HepG2 (cell line): ENCODE data around the gene CLCC1. TPM values are rescaled to one million over a fixed set of nuclear protein-coding genes. Genes with fewer than 3 reads are reported as not detected.
A peak's percentile ranks its signal among the peaks of the same experiment; 100 is the strongest.

ENCODE experiments used
- BHLHE40 ChIP-seq: IDR thresholded peaks from 2 replicates; pipeline ENCODE4 v1.6.1; 2011; ENCODE audit warnings: low read length, improper control_type of control experiment
- MAZ ChIP-seq, 2 experiments: sonication (generic) in 1 of 2; formaldehyde crosslinking in 1 of 2; IDR thresholded peaks; 2 replicates each; pipeline versions ENCODE4 v1.5.0 to v1.6.1; 2012 to 2020; ENCODE audit warnings: low read depth in 2 of 2, mild to moderate bottlenecking in 2 of 2, borderline replicate concordance in 1 of 2, improper control_type of control experiment in 1 of 2, low read length in 1 of 2, missing genetic modification reagents in 1 of 2, moderate library complexity in 1 of 2
- NR3C1 ChIP-seq: sonication (generic); formaldehyde crosslinking; IDR thresholded peaks from 2 replicates; pipeline ENCODE4 v1.4.0; 2020; ENCODE audit warnings: missing genetic modification reagents
- SOX6 ChIP-seq, 2 experiments: fragments of 450-650 bp in 1 of 2; sonication (generic) in 1 of 2; formaldehyde crosslinking in 1 of 2; IDR thresholded peaks; 2 replicates each; pipeline versions ENCODE4 v1.4.0 to v1.6.1; 2017 to 2020; ENCODE audit warnings: antibody characterized with exemption in 1 of 2, mild to moderate bottlenecking in 1 of 2, missing genetic modification reagents in 1 of 2
- SRSF9 ChIP-seq: fragments of 200-400 bp; formaldehyde crosslinking; IDR thresholded peaks from 2 replicates; pipeline ENCODE4 v1.6.1; 2018; ENCODE audit warnings: borderline replicate concordance, mild to moderate bottlenecking, low read depth, low read length; ENCODE audit not compliant: insufficient read depth, poor library complexity, severe bottlenecking
- ZMYM4 ChIP-seq: sonication (generic); formaldehyde crosslinking; IDR thresholded peaks from 2 replicates; pipeline ENCODE4 v1.8.1; 2023; ENCODE audit warnings: mild to moderate bottlenecking, missing genetic modification reagents
- ZNF644 ChIP-seq: IDR thresholded peaks from 2 replicates; pipeline ENCODE4 v1.6.1; 2016; ENCODE audit warnings: low read depth
- ZNF713 ChIP-seq: sonication (generic); formaldehyde crosslinking; IDR thresholded peaks from 2 replicates; pipeline ENCODE4 v1.4.0; 2020; ENCODE audit warnings: mild to moderate bottlenecking, missing genetic modification reagents
- ZNF720 ChIP-seq: sonication (generic); formaldehyde crosslinking; IDR thresholded peaks from 2 replicates; pipeline ENCODE4 v1.4.0; 2020; ENCODE audit warnings: missing genetic modification reagents
- polyA plus RNA-seq, 8 experiments: library from polyadenylated mRNA; depleted of rRNA in 3 of 8; stranded (reverse) in 7 of 8; unstranded in 1 of 8; fragments of >200 nt; fragmentation: Illumina TruSeq in 4 of 8; extraction: Trizol in 4 of 8; gene quantifications; 2 replicates each; pipeline versions ENCODE4 v1.2.1 to v1.2.3, GENCODE V29; 2011 to 2016; ENCODE audit warnings: low read depth in 4 of 8, missing spikeins in 1 of 8, mixed read lengths in 1 of 8; ENCODE audit not compliant: insufficient read depth in 1 of 8
- total RNA-seq, 5 experiments: library from RNA; depleted of rRNA; stranded (reverse); fragments of >200 nt; fragmentation: Illumina TruSeq; extraction: Trizol; gene quantifications; 2 replicates each; pipeline ENCODE4 v1.2.3, GENCODE V29; 2016; ENCODE audit warnings: low read depth in 1 of 5
- TF ChIP-seq, protein P1 (sequence below): sonication (generic); formaldehyde crosslinking; IDR thresholded peaks from 2 replicates; pipeline ENCODE4 v1.4.0; 2020; ENCODE audit warnings: missing genetic modification reagents
- TF ChIP-seq, protein P2 (sequence below): IDR thresholded peaks from 2 replicates; pipeline ENCODE4 v1.6.1; 2016; ENCODE audit warnings: control low read depth
- TF ChIP-seq, protein P3 (sequence below): IDR thresholded peaks from 2 replicates; pipeline ENCODE4 v1.4.0; 2020; ENCODE audit warnings: mild to moderate bottlenecking, missing genetic modification reagents
- TF ChIP-seq, protein P4 (sequence below): sonication (generic); formaldehyde crosslinking; IDR thresholded peaks from 2 replicates; pipeline ENCODE4 v1.4.0; 2020; ENCODE audit warnings: mild to moderate bottlenecking, missing genetic modification reagents

CLCC1 gene
- total and polyA plus RNA-seq, 2 of the 13 experiments (the other 11 are each of a cell fraction or from before 2014, with no cell fraction given): 16.0 to 25.8 TPM

DNA sequence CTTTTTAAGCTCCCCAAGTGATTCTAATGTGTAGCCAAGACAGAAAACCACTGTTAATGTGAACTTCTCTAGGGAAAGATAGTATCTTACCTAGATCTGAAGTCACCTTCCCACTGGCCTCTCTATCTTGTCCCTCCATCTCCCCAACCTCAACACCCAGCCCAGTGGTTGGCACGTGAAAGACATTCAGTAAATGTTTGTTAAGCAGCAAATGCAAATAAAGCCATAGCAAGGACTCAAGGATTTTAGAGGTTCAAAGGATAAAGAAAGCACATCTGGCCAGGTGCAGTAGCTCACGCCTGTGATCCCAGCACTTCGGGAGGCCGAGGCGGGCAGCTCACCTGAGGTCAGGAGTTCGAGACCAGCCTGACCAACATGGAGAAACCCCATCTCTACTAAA lies 9.8 kb downstream of the CLCC1 start (continued):
- TF ChIP-seq, protein P1, sequence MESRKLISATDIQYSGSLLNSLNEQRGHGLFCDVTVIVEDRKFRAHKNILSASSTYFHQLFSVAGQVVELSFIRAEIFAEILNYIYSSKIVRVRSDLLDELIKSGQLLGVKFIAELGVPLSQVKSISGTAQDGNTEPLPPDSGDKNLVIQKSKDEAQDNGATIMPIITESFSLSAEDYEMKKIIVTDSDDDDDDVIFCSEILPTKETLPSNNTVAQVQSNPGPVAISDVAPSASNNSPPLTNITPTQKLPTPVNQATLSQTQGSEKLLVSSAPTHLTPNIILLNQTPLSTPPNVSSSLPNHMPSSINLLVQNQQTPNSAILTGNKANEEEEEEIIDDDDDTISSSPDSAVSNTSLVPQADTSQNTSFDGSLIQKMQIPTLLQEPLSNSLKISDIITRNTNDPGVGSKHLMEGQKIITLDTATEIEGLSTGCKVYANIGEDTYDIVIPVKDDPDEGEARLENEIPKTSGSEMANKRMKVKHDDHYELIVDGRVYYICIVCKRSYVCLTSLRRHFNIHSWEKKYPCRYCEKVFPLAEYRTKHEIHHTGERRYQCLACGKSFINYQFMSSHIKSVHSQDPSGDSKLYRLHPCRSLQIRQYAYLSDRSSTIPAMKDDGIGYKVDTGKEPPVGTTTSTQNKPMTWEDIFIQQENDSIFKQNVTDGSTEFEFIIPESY (CRISPR knock-in tag): peak; percentile 33; the same call in 1 of the 2 replicates
- TF ChIP-seq SOX6 (IDR thresholded peaks at IDR 0.05) (no peak), SOX6 (CRISPR knock-in tag; IDR thresholded peaks at IDR 0.05) (peak; percentile 28; the same call in 1 of the 2 replicates), ZNF713 (no peak), BHLHE40 (peak; percentile 76), MAZ (IDR thresholded peaks at IDR 0.05; ENCODE audit: borderline replicate concordance, low read depth, low read length) (no peak), MAZ (CRISPR knock-in tag; IDR thresholded peaks at IDR 0.05; ENCODE audit: low read depth) (0 out of 2 replicates have a peak, but pooled peaks have one; percentile 31), SRSF9 (no peak), ZNF720 (CRISPR knock-in tag) (no peak), ZNF644 (CRISPR knock-in tag) (peak; percentile 67), ZMYM4 (CRISPR knock-in tag) (peak; percentile 79), NR3C1 (no peak)
- TF ChIP-seq, protein P2, sequence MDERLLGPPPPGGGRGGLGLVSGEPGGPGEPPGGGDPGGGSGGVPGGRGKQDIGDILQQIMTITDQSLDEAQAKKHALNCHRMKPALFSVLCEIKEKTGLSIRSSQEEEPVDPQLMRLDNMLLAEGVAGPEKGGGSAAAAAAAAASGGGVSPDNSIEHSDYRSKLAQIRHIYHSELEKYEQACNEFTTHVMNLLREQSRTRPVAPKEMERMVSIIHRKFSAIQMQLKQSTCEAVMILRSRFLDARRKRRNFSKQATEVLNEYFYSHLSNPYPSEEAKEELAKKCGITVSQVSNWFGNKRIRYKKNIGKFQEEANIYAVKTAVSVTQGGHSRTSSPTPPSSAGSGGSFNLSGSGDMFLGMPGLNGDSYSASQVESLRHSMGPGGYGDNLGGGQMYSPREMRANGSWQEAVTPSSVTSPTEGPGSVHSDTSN (CRISPR knock-in tag): no peak
- TF ChIP-seq, protein P3, sequence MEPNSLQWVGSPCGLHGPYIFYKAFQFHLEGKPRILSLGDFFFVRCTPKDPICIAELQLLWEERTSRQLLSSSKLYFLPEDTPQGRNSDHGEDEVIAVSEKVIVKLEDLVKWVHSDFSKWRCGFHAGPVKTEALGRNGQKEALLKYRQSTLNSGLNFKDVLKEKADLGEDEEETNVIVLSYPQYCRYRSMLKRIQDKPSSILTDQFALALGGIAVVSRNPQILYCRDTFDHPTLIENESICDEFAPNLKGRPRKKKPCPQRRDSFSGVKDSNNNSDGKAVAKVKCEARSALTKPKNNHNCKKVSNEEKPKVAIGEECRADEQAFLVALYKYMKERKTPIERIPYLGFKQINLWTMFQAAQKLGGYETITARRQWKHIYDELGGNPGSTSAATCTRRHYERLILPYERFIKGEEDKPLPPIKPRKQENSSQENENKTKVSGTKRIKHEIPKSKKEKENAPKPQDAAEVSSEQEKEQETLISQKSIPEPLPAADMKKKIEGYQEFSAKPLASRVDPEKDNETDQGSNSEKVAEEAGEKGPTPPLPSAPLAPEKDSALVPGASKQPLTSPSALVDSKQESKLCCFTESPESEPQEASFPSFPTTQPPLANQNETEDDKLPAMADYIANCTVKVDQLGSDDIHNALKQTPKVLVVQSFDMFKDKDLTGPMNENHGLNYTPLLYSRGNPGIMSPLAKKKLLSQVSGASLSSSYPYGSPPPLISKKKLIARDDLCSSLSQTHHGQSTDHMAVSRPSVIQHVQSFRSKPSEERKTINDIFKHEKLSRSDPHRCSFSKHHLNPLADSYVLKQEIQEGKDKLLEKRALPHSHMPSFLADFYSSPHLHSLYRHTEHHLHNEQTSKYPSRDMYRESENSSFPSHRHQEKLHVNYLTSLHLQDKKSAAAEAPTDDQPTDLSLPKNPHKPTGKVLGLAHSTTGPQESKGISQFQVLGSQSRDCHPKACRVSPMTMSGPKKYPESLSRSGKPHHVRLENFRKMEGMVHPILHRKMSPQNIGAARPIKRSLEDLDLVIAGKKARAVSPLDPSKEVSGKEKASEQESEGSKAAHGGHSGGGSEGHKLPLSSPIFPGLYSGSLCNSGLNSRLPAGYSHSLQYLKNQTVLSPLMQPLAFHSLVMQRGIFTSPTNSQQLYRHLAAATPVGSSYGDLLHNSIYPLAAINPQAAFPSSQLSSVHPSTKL (CRISPR knock-in tag): peak; percentile 9; the same call in 1 of the 2 replicates
- TF ChIP-seq, protein P4, sequence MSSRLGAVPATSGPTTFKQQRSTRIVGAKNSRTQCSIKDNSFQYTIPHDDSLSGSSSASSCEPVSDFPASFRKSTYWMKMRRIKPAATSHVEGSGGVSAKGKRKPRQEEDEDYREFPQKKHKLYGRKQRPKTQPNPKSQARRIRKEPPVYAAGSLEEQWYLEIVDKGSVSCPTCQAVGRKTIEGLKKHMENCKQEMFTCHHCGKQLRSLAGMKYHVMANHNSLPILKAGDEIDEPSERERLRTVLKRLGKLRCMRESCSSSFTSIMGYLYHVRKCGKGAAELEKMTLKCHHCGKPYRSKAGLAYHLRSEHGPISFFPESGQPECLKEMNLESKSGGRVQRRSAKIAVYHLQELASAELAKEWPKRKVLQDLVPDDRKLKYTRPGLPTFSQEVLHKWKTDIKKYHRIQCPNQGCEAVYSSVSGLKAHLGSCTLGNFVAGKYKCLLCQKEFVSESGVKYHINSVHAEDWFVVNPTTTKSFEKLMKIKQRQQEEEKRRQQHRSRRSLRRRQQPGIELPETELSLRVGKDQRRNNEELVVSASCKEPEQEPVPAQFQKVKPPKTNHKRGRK (CRISPR knock-in tag): no peak
- TF ChIP-seq, all 625 proteins: peak for 15
